Adipocyte (in vitro differentiated cells): ENCODE results near the gene RD3L.

Experiments
- DNase-seq: peaks from one replicate; pipeline ENCODE4 v3.0.0-alpha.2; 2015; ENCODE audit warnings: low read depth
- H3K27me3 ChIP-seq: replicated peaks from 2 replicates; pipeline ENCODE4 v1.7.0; 2013; ENCODE audit warnings: mild to moderate bottlenecking, low read length, moderate library complexity; ENCODE audit not compliant: control insufficient read depth, insufficient read depth
- H3K36me3 ChIP-seq: 2 replicates; pipeline ENCODE4 v1.7.0; 2013; ENCODE audit warnings: low read length, mild to moderate bottlenecking, moderate library complexity; ENCODE audit not compliant: control insufficient read depth, insufficient read depth, severe bottlenecking
- H3K4me1 ChIP-seq: 2 replicates; pipeline ENCODE4 v1.7.0; 2013; ENCODE audit warnings: mild to moderate bottlenecking, low read length, moderate library complexity; ENCODE audit not compliant: control insufficient read depth, insufficient read depth
- H3K4me3 ChIP-seq: 2 replicates; pipeline ENCODE4 v1.7.0; 2013; ENCODE audit warnings: mild to moderate bottlenecking, low read length, moderate library complexity
- H3K9ac ChIP-seq: 2 replicates; pipeline ENCODE4 v1.7.0; 2013; ENCODE audit warnings: mild to moderate bottlenecking, low read length, moderate library complexity
- H3K9me3 ChIP-seq: 2 replicates; pipeline ENCODE4 v1.7.0; 2013; ENCODE audit warnings: mild to moderate bottlenecking, low read length, moderate library complexity; ENCODE audit not compliant: control insufficient read depth

The RD3L gene

GRCh38 chr14:103905842-103906456, 36.4 kb downstream of the RD3L start:
- Histone ChIP-seq H3K4me1 (peaks cover 6% of the 10 kb centered on the region), H3K27me3 (no peaks in the 10 kb centered on the region), H3K9ac (no peak overlapping the region), H3K9me3 (no peaks in the 10 kb centered on the region), H3K36me3 (no peaks in the 10 kb centered on the region), H3K4me3 (no peak overlapping the region)
- DNase-seq, result no peak

DNA sequence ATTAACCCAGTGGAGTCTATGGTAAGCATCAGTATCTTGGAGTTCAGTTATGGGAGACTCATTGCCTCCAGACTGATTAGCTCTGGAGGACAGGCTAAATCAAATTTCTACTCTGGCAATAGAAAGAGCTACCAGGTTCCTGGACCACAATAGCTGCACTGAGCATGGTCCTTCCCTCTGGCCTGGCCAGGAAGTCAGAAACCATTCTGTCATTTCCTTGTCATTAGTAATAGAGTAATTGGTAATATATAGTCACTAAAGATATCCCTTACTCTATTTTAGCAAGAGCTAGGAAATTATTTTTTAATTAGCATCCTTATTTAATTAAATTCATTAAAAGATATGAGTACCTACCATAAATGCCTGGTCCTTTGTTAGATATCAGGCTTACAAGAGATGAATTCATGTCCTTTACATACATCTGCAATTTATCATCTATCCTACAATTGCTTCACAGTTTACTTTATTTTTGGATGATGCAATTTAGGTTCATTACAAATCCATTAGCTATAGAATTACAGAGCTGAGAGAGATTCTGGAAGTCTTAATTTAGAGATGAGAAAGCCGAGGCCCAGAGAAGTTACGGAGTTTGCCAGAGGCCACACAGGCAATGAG, 37.7 kb downstream of the RD3L start:
- peak; percentile 80 for DNase-seq
- Histone ChIP-seq H3K36me3 (no peaks in the 10 kb centered on the region), H3K4me3 (no peak overlapping the region), H3K9ac (no peak overlapping the region), H3K27me3 (no peaks in the 10 kb centered on the region), H3K9me3 (no peaks in the 10 kb centered on the region), H3K4me1 (no peaks in the 10 kb centered on the region)

GRCh38 chr14:103899833-103900232, 42.5 kb downstream of the RD3L start:
- H3K9ac ChIP-seq, result no peak overlapping the region
- no peaks in the 10 kb centered on the region for H3K4me1 ChIP-seq
- H3K4me3 ChIP-seq, result no peak overlapping the region
- DNase-seq, result no peak
- peaks cover 10% of the 10 kb centered on the region for H3K27me3 ChIP-seq
- H3K9me3 ChIP-seq, result no peaks in the 10 kb centered on the region
- no peaks in the 10 kb centered on the region for H3K36me3 ChIP-seq

- no peak for DNase-seq
- H3K4me1 ChIP-seq, result no peaks in the 10 kb centered on the region
- H3K27me3 ChIP-seq, result peaks cover 10% of the 10 kb centered on the region
- no peaks in the 10 kb centered on the region for H3K36me3 ChIP-seq
- no peak overlapping the region for H3K9ac ChIP-seq
- H3K9me3 ChIP-seq, result no peaks in the 10 kb centered on the region
- H3K4me3 ChIP-seq, result no peak overlapping the region
Measured at GRCh38 chr14:103899316-103899715, 43.0 kb downstream of the RD3L start.

- Histone ChIP-seq H3K4me1 (no peaks in the 10 kb centered on the region), H3K4me3 (no peak overlapping the region), H3K9me3 (no peaks in the 10 kb centered on the region), H3K9ac (no peak overlapping the region), H3K36me3 (no peaks in the 10 kb centered on the region), H3K27me3 (peaks cover 10% of the 10 kb centered on the region)
- no peak for DNase-seq
Measured at GRCh38 chr14:103898711-103899110, 43.6 kb downstream of the RD3L start.

GRCh38 chr14:103898204-103898603, 44.1 kb downstream of the RD3L start:
- no peaks in the 10 kb centered on the region for H3K36me3 ChIP-seq
- no peak overlapping the region for H3K9ac ChIP-seq
- H3K9me3 ChIP-seq, result no peaks in the 10 kb centered on the region
- peaks cover 10% of the 10 kb centered on the region for H3K27me3 ChIP-seq
- no peak overlapping the region for H3K4me3 ChIP-seq
- no peak for DNase-seq
- H3K4me1 ChIP-seq, result no peaks in the 10 kb centered on the region

GRCh38 chr14:103897075-103897947, 45.0 kb downstream of the RD3L start:
- Histone ChIP-seq H3K27me3 (peaks cover 10% of the 10 kb centered on the region), H3K4me1 (no peaks in the 10 kb centered on the region), H3K9ac (no peak overlapping the region), H3K9me3 (no peaks in the 10 kb centered on the region), H3K36me3 (no peaks in the 10 kb centered on the region), H3K4me3 (no peak overlapping the region)
- DNase-seq, result no peak

DNA sequence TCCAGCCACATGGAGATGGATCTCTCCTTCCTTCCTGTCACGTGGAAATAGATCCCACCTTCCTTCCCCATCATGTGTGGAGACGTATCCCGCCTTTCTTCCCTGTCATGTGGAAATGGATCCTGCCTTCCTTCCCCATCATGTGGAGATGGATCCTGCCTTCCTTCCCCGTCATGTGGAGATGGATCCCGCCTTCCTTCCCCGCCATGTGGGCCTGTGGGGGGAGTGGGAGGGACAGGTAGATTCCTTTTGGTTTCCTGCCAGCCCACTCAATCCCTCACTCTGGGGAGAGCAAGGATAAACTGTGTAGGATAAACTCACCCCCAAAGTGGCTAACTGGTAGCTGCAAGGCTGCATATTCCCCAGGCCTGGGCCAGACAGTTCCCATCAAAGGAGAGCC, 45.8 kb downstream of the RD3L start:
- no peaks in the 10 kb centered on the region for H3K9me3 ChIP-seq
- no peak overlapping the region for H3K9ac ChIP-seq
- H3K27me3 ChIP-seq, result peaks cover 10% of the 10 kb centered on the region
- no peaks in the 10 kb centered on the region for H3K4me1 ChIP-seq
- H3K36me3 ChIP-seq, result no peaks in the 10 kb centered on the region
- DNase-seq, result no peak
- H3K4me3 ChIP-seq, result no peak overlapping the region

- Histone ChIP-seq H3K27me3 (peaks cover 10% of the 10 kb centered on the region), H3K9ac (no peak overlapping the region), H3K36me3 (no peaks in the 10 kb centered on the region), H3K4me3 (no peak overlapping the region), H3K9me3 (no peaks in the 10 kb centered on the region), H3K4me1 (peaks cover 1% of the 10 kb centered on the region)
- no peak for DNase-seq
Measured at GRCh38 chr14:103894723-103895059, 47.6 kb downstream of the RD3L start.

- Histone ChIP-seq H3K27me3 (peaks cover 10% of the 10 kb centered on the region), H3K4me3 (no peak overlapping the region), H3K36me3 (no peaks in the 10 kb centered on the region), H3K9me3 (no peaks in the 10 kb centered on the region), H3K9ac (no peak overlapping the region), H3K4me1 (peaks cover 6% of the 10 kb centered on the region)
- no peak for DNase-seq
Measured at GRCh38 chr14:103894034-103894722, 48.2 kb downstream of the RD3L start.

GRCh38 chr14:103892247-103892646, 50.1 kb downstream of the RD3L start:
- Histone ChIP-seq H3K36me3 (no peaks in the 10 kb centered on the region), H3K9me3 (no peaks in the 10 kb centered on the region), H3K4me1 (peaks cover 7% of the 10 kb centered on the region), H3K27me3 (peaks cover 2% of the 10 kb centered on the region), H3K4me3 (no peak overlapping the region), H3K9ac (no peak overlapping the region)
- DNase-seq, result no peak
